ENCODE results near the gene PIGX.

Gene PIGX

GRCh38 chr3:196754091-196754981 is 42.2 kb downstream of the PIGX start:
- no peak for TF ChIP-seq REST (IDR thresholded peaks at IDR 0.05; ENCODE audit: insufficient read depth in 1 of 2, low read depth in 2 of 2, low read length in 2 of 2)

GRCh38 chr3:196756732-196757131 is 44.6 kb downstream of the PIGX start:
- TF ChIP-seq TAF1 (IDR thresholded peaks at IDR 0.05; ENCODE audit: borderline replicate concordance, insufficient read depth, low read length) (no peak), FOXP2 (optimal IDR thresholded peaks at IDR 0.05; ENCODE audit: borderline replicate concordance, extremely low read depth, extremely low read length, insufficient read depth) (no peak), SIN3A (IDR thresholded peaks at IDR 0.05; ENCODE audit: borderline replicate concordance, insufficient read depth, low read length) (no peak), REST (IDR thresholded peaks at IDR 0.05; ENCODE audit: insufficient read depth in 1 of 2, low read depth in 2 of 2, low read length in 2 of 2) (no peak), POLR2AphosphoS5 (IDR thresholded peaks at IDR 0.05; ENCODE audit: low read depth, low read length) (no peak)

- TF ChIP-seq FOXP2 (optimal IDR thresholded peaks at IDR 0.05; ENCODE audit: borderline replicate concordance, extremely low read depth, extremely low read length, insufficient read depth) = no peak
- TF ChIP-seq SIN3A (IDR thresholded peaks at IDR 0.05; ENCODE audit: borderline replicate concordance, insufficient read depth, low read length) = 0 out of 2 replicates have a peak, but pooled peaks have one; percentile 34
Measured at GRCh38 chr3:196757876-196758739, 45.9 kb downstream of the PIGX start.

- TF ChIP-seq POLR2AphosphoS5 (IDR thresholded peaks at IDR 0.05; ENCODE audit: low read depth, low read length) (no peak), TAF1 (IDR thresholded peaks at IDR 0.05; ENCODE audit: borderline replicate concordance, insufficient read depth, low read length) (no peak), REST (IDR thresholded peaks at IDR 0.05; ENCODE audit: insufficient read depth in 1 of 2, low read depth in 2 of 2, low read length in 2 of 2) (no peak), FOXP2 (optimal IDR thresholded peaks at IDR 0.05; ENCODE audit: borderline replicate concordance, extremely low read depth, extremely low read length, insufficient read depth) (no peak), SIN3A (IDR thresholded peaks at IDR 0.05; ENCODE audit: borderline replicate concordance, insufficient read depth, low read length) (no peak)
Measured at GRCh38 chr3:196763179-196763578, 51.0 kb downstream of the PIGX start.

- no peak for TF ChIP-seq REST (IDR thresholded peaks at IDR 0.05; ENCODE audit: insufficient read depth in 1 of 2, low read depth in 2 of 2, low read length in 2 of 2)
- no peak for TF ChIP-seq SIN3A (IDR thresholded peaks at IDR 0.05; ENCODE audit: borderline replicate concordance, insufficient read depth, low read length)
- TF ChIP-seq POLR2AphosphoS5 (IDR thresholded peaks at IDR 0.05; ENCODE audit: low read depth, low read length) = no peak
- no peak for TF ChIP-seq FOXP2 (optimal IDR thresholded peaks at IDR 0.05; ENCODE audit: borderline replicate concordance, extremely low read depth, extremely low read length, insufficient read depth)
- TF ChIP-seq TAF1 (IDR thresholded peaks at IDR 0.05; ENCODE audit: borderline replicate concordance, insufficient read depth, low read length) = no peak
Measured at GRCh38 chr3:196765454-196765853, 53.3 kb downstream of the PIGX start.

Data from PFSK-1 (cell line).